Adrenal gland (tissue), 5 donors: ENCODE results near the gene HTR1A.

Experiments
- POLR2A ChIP-seq, 2 donors: fragments of 450-650 bp; IDR thresholded peaks; one replicate each; pipeline ENCODE4 v1.6.1; 2017; ENCODE audit warnings: antibody characterized with exemption in 2 of 2, mild to moderate bottlenecking in 2 of 2, moderate library complexity in 1 of 2
- TF ChIP-seq, protein P1 (sequence below), 6 experiments: fragments of 450-650 bp in 4 of 6; fragments of 200-600 bp in 2 of 6; sonication (generic) in 1 of 6; IDR thresholded peaks; 1 replicate in 5 of 6; 2 replicates in 1 of 6; pipeline versions ENCODE4 v1.5.1 to v1.8.0; 2016 to 2021; ENCODE audit warnings: antibody characterized with exemption in 6 of 6, mild to moderate bottlenecking in 2 of 6, moderate library complexity in 1 of 6
- donor health status: DM: no; HTN: no; CAD: no.

DNA sequence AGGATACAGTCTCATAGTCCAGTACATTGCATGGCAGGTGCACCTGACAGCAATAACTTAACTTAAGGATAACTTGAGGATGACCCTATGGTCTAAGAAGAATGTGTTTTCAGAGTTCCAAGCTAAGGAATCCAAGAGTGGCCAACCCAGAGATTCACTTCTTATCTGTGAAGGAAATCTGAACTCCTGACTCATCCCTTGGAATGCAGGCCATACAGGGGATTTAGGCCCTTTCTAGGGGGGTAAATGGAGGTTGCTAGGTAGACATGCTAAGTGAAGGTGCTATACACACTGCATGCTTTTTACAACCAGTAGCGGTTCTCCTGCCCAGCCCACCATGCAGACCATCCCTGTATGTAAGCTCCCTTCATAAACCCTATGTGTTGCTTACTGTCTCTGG is 50.4 kb downstream of the HTR1A start:
- no peak for TF ChIP-seq POLR2A (IDR thresholded peaks at IDR 0.05)
- TF ChIP-seq, protein P1, sequence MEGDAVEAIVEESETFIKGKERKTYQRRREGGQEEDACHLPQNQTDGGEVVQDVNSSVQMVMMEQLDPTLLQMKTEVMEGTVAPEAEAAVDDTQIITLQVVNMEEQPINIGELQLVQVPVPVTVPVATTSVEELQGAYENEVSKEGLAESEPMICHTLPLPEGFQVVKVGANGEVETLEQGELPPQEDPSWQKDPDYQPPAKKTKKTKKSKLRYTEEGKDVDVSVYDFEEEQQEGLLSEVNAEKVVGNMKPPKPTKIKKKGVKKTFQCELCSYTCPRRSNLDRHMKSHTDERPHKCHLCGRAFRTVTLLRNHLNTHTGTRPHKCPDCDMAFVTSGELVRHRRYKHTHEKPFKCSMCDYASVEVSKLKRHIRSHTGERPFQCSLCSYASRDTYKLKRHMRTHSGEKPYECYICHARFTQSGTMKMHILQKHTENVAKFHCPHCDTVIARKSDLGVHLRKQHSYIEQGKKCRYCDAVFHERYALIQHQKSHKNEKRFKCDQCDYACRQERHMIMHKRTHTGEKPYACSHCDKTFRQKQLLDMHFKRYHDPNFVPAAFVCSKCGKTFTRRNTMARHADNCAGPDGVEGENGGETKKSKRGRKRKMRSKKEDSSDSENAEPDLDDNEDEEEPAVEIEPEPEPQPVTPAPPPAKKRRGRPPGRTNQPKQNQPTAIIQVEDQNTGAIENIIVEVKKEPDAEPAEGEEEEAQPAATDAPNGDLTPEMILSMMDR (IDR thresholded peaks at IDR 0.05) = no peak
